Measurements from ENCODE around the gene CARF. TPM values are rescaled to one million over a fixed set of nuclear protein-coding genes. Genes with fewer than 3 reads are reported as not detected.

The CARF gene
- polyA plus RNA-seq, 1 donor from 2014 or later: 20.1 TPM

- no peak overlapping the region for H3K27ac ChIP-seq (ENCODE audit: low read length)
- H3K9me3 ChIP-seq (ENCODE audit: low read length): no peaks in the 10 kb centered on the region
- no peak overlapping the region for H2AFZ ChIP-seq (ENCODE audit: low read depth, low read length)
- H3K9me2 ChIP-seq (ENCODE audit: insufficient read depth, low read length): no peaks in the 10 kb centered on the region
- no peaks in the 10 kb centered on the region for H4K20me1 ChIP-seq (ENCODE audit: insufficient read depth)
- H3K4me2 ChIP-seq (ENCODE audit: low read length): no peak overlapping the region
- TF ChIP-seq MXI1 (conservative IDR thresholded peaks at IDR 0.05; ENCODE audit: poor library complexity, severe bottlenecking) (no peak), CTCF (IDR thresholded peaks at IDR 0.05; ENCODE audit: poor library complexity, severe bottlenecking) (no peak)
- H3K36me3 ChIP-seq (ENCODE audit: insufficient read depth, low read length): no peaks in the 10 kb centered on the region
- no peaks in the 10 kb centered on the region for H3K79me2 ChIP-seq (replicated peaks; ENCODE audit: insufficient read depth, low read length)
- no peaks in the 10 kb centered on the region for H3F3A ChIP-seq (ENCODE audit: insufficient read depth, low read length, poor library complexity, severe bottlenecking)
- H3K9ac ChIP-seq (ENCODE audit: low read length): no peak overlapping the region
- no peaks in the 10 kb centered on the region for H3K27me3 ChIP-seq (ENCODE audit: insufficient read depth, low read depth, low read length)
- no peak overlapping the region for H3K4me3 ChIP-seq (ENCODE audit: low read length)
These were observed 21.9 kb downstream of the CARF start for GRCh38 chr2:202933958-202934357.

- Histone ChIP-seq H3K79me2 (replicated peaks; ENCODE audit: insufficient read depth, low read length) (no peaks in the 10 kb centered on the region), H2AFZ (ENCODE audit: low read depth, low read length) (no peak overlapping the region)
These were observed 22.4 kb downstream of the CARF start for GRCh38 chr2:202934456-202934855.

More at GRCh38 chr2:202934456-202934855, 22.4 kb downstream of the CARF start:
- H3K27me3 ChIP-seq (ENCODE audit: insufficient read depth, low read depth, low read length): no peaks in the 10 kb centered on the region
- H3K9me3 ChIP-seq (ENCODE audit: low read length): no peaks in the 10 kb centered on the region
- no peaks in the 10 kb centered on the region for H3F3A ChIP-seq (ENCODE audit: insufficient read depth, low read length, poor library complexity, severe bottlenecking)
- no peak overlapping the region for H3K27ac ChIP-seq (ENCODE audit: low read length)
- no peak overlapping the region for H3K4me2 ChIP-seq (ENCODE audit: low read length)
- H3K36me3 ChIP-seq (ENCODE audit: insufficient read depth, low read length): no peaks in the 10 kb centered on the region
- no peak overlapping the region for H3K4me3 ChIP-seq (ENCODE audit: low read length)
- H4K20me1 ChIP-seq (ENCODE audit: insufficient read depth): no peaks in the 10 kb centered on the region
- no peak for TF ChIP-seq EZH2 (IDR thresholded peaks at IDR 0.05; ENCODE audit: borderline replicate concordance, insufficient read depth, low read length, poor library complexity, severe bottlenecking)
- no peak for TF ChIP-seq RAD21 (conservative IDR thresholded peaks at IDR 0.05)
- TF ChIP-seq REST (IDR thresholded peaks at IDR 0.05; ENCODE audit: borderline replicate concordance): no peak
- TF ChIP-seq POLR2AphosphoS5 (IDR thresholded peaks at IDR 0.05): no peak
- TF ChIP-seq SMC3 (conservative IDR thresholded peaks at IDR 0.05; ENCODE audit: poor library complexity): no peak
- TF ChIP-seq EP300 (conservative IDR thresholded peaks at IDR 0.05; ENCODE audit: poor library complexity, severe bottlenecking): no peak
- TF ChIP-seq TAF1 (IDR thresholded peaks at IDR 0.05; ENCODE audit: low read depth): no peak
- TF ChIP-seq CTCF (IDR thresholded peaks at IDR 0.05; ENCODE audit: poor library complexity, severe bottlenecking): no peak
- TF ChIP-seq MXI1 (conservative IDR thresholded peaks at IDR 0.05; ENCODE audit: poor library complexity, severe bottlenecking): no peak
- H3K9ac ChIP-seq (ENCODE audit: low read length): no peak overlapping the region
- H3K9me2 ChIP-seq (ENCODE audit: insufficient read depth, low read length): no peaks in the 10 kb centered on the region
